K562 (cell line): ENCODE results near the gene ANKMY1. TPM values are rescaled to one million over a fixed set of nuclear protein-coding genes. Genes with fewer than 3 reads are reported as not detected.

ENCODE experiments used
- ATAC-seq: fragments of 200-7000 bp; cut with Tn5 transposase; 3 replicates; pipeline ENCODE4 v1.9.1; 2020; ENCODE audit warnings: moderate library complexity
- BruUV-seq: library from RNA; stranded (reverse); fragments of 400-500 nt; replicated peaks from 2 replicates; lab custom pipeline; 2021; lab: Mats Ljungman, UMichigan
- CTCF ChIA-PET: fragments of 300-600 bp; formaldehyde crosslinking; extraction: SDS; loops from one replicate; lab custom pipeline; 2021; ENCODE audit warnings: low intra/inter-chr PET ratio; lab: Yijun Ruan, JAX
- POLR2A ChIA-PET: fragments of 300-600, 350-650 bp; sonication (Branson Sonifier 250); formaldehyde crosslinking; extraction: SDS; loops from one replicate; lab custom pipeline; 2021; ENCODE audit warnings: antibody characterized with exemption, inconsistent platforms; lab: Yijun Ruan, JAX
- DNase-seq, 4 experiments: peaks; one replicate each; pipeline versions ENCODE4 v3.0.0 to v3.0.0-alpha.2; 2011 to 2018; ENCODE audit warnings: low spot score in 3 of 4, mixed read lengths in 3 of 4; ENCODE audit errors: extremely low read depth in 1 of 4
- FAIRE-seq: peaks from 2 replicates; lab custom pipeline; 2011; peaks lifted over from hg19 to GRCh38; lab: Jason Lieb, UNC
- H2AFZ ChIP-seq: 2 replicates; pipeline ENCODE4 v1.6.0; 2011; ENCODE audit warnings: low read depth, low read length, control low read depth, inconsistent platforms
- H3K27ac ChIP-seq: fragments of 200-600 bp; 3 replicates; pipeline ENCODE4 v1.8.0; 2011; ENCODE audit warnings: low read depth, mild to moderate bottlenecking, control low read depth, inconsistent platforms, low read length, moderate library complexity, mixed read lengths; ENCODE audit errors: extremely low read depth
- H3K27me3 ChIP-seq, 2 experiments: fragments of 300-600 bp in 1 of 2; 2 replicates in 1 of 2; 3 replicates in 1 of 2; pipeline versions ENCODE4 v1.6.0 to v1.8.0; 2011; ENCODE audit warnings: inconsistent platforms in 2 of 2, low read length in 2 of 2, mild to moderate bottlenecking in 1 of 2, mixed read lengths in 1 of 2, moderate library complexity in 1 of 2; ENCODE audit not compliant: control insufficient read depth in 2 of 2, insufficient read depth in 2 of 2
- H3K36me3 ChIP-seq: fragments of 300-600 bp; 3 replicates; pipeline ENCODE4 v1.8.0; 2011; ENCODE audit warnings: mild to moderate bottlenecking, low read length, inconsistent platforms; ENCODE audit not compliant: control insufficient read depth, insufficient read depth
- H3K4me1 ChIP-seq, 2 experiments: fragments of 200-600 bp in 1 of 2; replicated peaks in 1 of 2; 2 replicates in 1 of 2; 3 replicates in 1 of 2; pipeline versions ENCODE4 v1.5.1 to v1.8.0; 2011; ENCODE audit warnings: inconsistent platforms in 2 of 2, low read length in 2 of 2, mild to moderate bottlenecking in 1 of 2, mixed read lengths in 1 of 2, moderate library complexity in 1 of 2; ENCODE audit not compliant: control insufficient read depth in 2 of 2, insufficient read depth in 2 of 2
- H3K4me2 ChIP-seq: 2 replicates; pipeline ENCODE4 v1.6.1; 2011; ENCODE audit warnings: low read length, control low read depth, inconsistent platforms, mixed read lengths; ENCODE audit not compliant: insufficient read depth
- H3K4me3 ChIP-seq: fragments of 200-600 bp; sonication (generic), shearing (Covaris generic); 2 replicates; pipeline ENCODE4 v1.5.1; 2016; ENCODE audit warnings: control low read depth, inconsistent platforms
- H3K79me2 ChIP-seq: fragments of 200-600 bp; 3 replicates; pipeline ENCODE4 v1.8.0; 2011; ENCODE audit warnings: low read length, inconsistent platforms; ENCODE audit not compliant: control insufficient read depth, insufficient read depth
- H3K9ac ChIP-seq, 2 experiments: 2 replicates each; pipeline versions ENCODE4 v1.6.0 to v1.6.1; 2011; ENCODE audit warnings: low read depth in 2 of 2, low read length in 2 of 2, control low read depth in 1 of 2, inconsistent platforms in 1 of 2, mild to moderate bottlenecking in 1 of 2, mixed read lengths in 1 of 2; ENCODE audit not compliant: insufficient read depth in 1 of 2
- H3K9me1 ChIP-seq: one replicate; pipeline ENCODE4 v1.6.0; 2011; ENCODE audit warnings: inconsistent platforms, mild to moderate bottlenecking, low read length, moderate library complexity; ENCODE audit not compliant: control insufficient read depth, insufficient read depth
- H3K9me3 ChIP-seq: replicated peaks from 2 replicates; pipeline ENCODE4 v1.5.1; 2011; ENCODE audit warnings: low read depth, low read length, inconsistent platforms; ENCODE audit not compliant: control insufficient read depth, insufficient read depth
- H4K20me1 ChIP-seq: replicated peaks from 2 replicates; pipeline ENCODE4 v1.6.1; 2011; ENCODE audit warnings: low read length, inconsistent platforms, mixed read lengths; ENCODE audit not compliant: control insufficient read depth, insufficient read depth
- POLR2AphosphoS2 ChIP-seq: IDR thresholded peaks from 2 replicates; pipeline ENCODE4 v1.6.1; 2012; ENCODE audit warnings: low read length, improper control_type of control experiment
- SAP30 ChIP-seq: fragments of 200-600 bp; sonication (generic); IDR thresholded peaks from 2 replicates; pipeline ENCODE4 v1.6.1; 2012; ENCODE audit warnings: borderline replicate concordance, low read depth, mild to moderate bottlenecking, moderate library complexity, low read length, control low read depth, inconsistent platforms; ENCODE audit not compliant: insufficient read depth, poor library complexity, severe bottlenecking
- WGBS: fragments of 100-300 bp; shearing (Covaris generic); methylation state at CpG from one replicate; pipeline ENCODE4 v1.1.6; 2016; ENCODE audit warnings: low coverage, mixed read lengths; ENCODE audit not compliant: insufficient coverage; ENCODE audit errors: missing lambda C conversion rate; 5-methylcytosine and 5-hydroxymethylcytosine counted together
- in situ Hi-C: fragments of 300-500 bp; cut with MboI; formaldehyde crosslinking; loops from 4 replicates; pipeline ENCODE4 v1.15.0; 2018; ENCODE audit warnings: inconsistent platforms, mixed read lengths
- intact Hi-C: fragments of 100-400 bp; cut with micrococcal nuclease; formaldehyde crosslinking; loops from 2 replicates; pipeline ENCODE4 v1.14.2; 2022
- polyA plus RNA-seq, 8 experiments: library from polyadenylated mRNA; depleted of rRNA in 4 of 8; stranded (reverse) in 5 of 8; unstranded in 3 of 8; fragments of >200 nt; fragmentation: Nextera tagmentation in 2 of 8; fragmentation: Illumina TruSeq in 1 of 8; extraction: Ambion mirVana in 2 of 8; extraction: Trizol in 1 of 8; gene quantifications; 2 replicates each; pipeline versions ENCODE4 v1.2.1 to v1.2.3, GENCODE V29; 2011 to 2014; ENCODE audit warnings: inconsistent platforms in 1 of 8, missing spikeins in 1 of 8
- total RNA-seq, 7 experiments: library from RNA; depleted of rRNA in 6 of 7; stranded (reverse); fragments of >200 nt in 6 of 7; fragmentation: Illumina TruSeq in 2 of 7; extraction: Trizol in 2 of 7; gene quantifications; 2 replicates each; pipeline versions ENCODE4 v1.2.1 to v1.2.3, GENCODE V29; 2011 to 2021; ENCODE audit warnings: low replicate concordance in 1 of 7
- TF ChIP-seq, protein P1 (sequence below): sonication (generic); formaldehyde crosslinking; IDR thresholded peaks from 2 replicates; pipeline ENCODE4 v1.8.0; 2022; ENCODE audit warnings: mild to moderate bottlenecking, missing genetic modification reagents, borderline replicate concordance
- TF ChIP-seq, protein P2 (sequence below): sonication (generic); formaldehyde crosslinking; IDR thresholded peaks from 2 replicates; pipeline ENCODE4 v1.4.0; 2020; ENCODE audit warnings: mild to moderate bottlenecking, missing genetic modification reagents
- TF ChIP-seq, protein P3 (sequence below): fragments of 200-600 bp; sonication (generic); IDR thresholded peaks from one replicate; pipeline ENCODE4 v1.6.1; 2012; ENCODE audit warnings: mild to moderate bottlenecking, low read depth, low read length, inconsistent platforms

The ANKMY1 gene
- total and polyA plus RNA-seq, 9 of the 15 experiments (the other 6 are each of a cell fraction or from before 2014, with no cell fraction given), result 0.75 to 15.1 (median 11.7) TPM

DNA sequence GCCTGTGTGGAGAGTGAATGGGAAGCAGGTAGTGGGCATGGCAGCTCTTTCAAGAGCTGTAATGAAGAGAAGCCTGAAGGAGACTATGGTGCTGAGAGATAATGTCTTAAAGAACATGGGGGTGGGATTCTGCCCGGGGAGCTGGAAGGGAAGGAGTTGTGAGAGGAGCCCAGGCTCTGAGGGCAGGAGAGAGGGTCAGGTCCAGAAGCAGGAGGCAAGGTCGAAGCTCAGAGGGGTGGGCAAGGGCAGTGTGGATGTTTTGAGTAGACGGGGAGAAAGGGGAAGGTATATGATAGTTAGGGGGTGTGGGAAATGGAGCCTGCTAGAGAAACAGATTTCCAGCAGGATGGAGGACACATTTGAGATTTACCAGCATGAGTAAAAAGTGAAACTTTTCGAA lies 30.9 kb upstream of the ANKMY1 start:
- Histone ChIP-seq H4K20me1 (no peaks in the 10 kb centered on the region; the same call in 1 of the 2 replicates), H2AFZ (no peak overlapping the region), H3K9ac (peak overlapping the region in 1 of 2 experiments; percentile 60; a peak in 1 of 4 replicates), H3K9me3 (no peaks in the 10 kb centered on the region), H3K27ac (no peak overlapping the region), H3K36me3 (peaks cover 28% of the 10 kb centered on the region; the same call in 2 of the 3 replicates), H3K79me2 (peaks cover 40% of the 10 kb centered on the region), H3K4me2 (no peak overlapping the region; the same call in 1 of the 2 replicates), H3K4me3 (no peak overlapping the region), H3K27me3 (no peaks in the 10 kb centered on the region), H3K9me1 (no peaks in the 10 kb centered on the region), H3K4me1 (peaks cover 17 to 51% of the 10 kb centered on the region in 2 experiments)
- ChIA-PET CTCF (no interaction called here), POLR2A (interaction anchor here (0.6 to 1.4 kb wide), 2 partner anchors 9 to 92 kb away, joined by 3 to 4 read pairs; no protein-coding TSS in a partner anchor)
- in situ Hi-C loops (no loop called here), intact Hi-C loops (no loop called here)
- no peak for DNase-seq
- no peak for FAIRE-seq
- WGBS, result 24% methylated on average over 3 of the region's 4 CpGs
- ATAC-seq, result no peak
- BruUV-seq, result no TSS peak
- no peak for TF ChIP-seq SAP30
- TF ChIP-seq, protein P1, sequence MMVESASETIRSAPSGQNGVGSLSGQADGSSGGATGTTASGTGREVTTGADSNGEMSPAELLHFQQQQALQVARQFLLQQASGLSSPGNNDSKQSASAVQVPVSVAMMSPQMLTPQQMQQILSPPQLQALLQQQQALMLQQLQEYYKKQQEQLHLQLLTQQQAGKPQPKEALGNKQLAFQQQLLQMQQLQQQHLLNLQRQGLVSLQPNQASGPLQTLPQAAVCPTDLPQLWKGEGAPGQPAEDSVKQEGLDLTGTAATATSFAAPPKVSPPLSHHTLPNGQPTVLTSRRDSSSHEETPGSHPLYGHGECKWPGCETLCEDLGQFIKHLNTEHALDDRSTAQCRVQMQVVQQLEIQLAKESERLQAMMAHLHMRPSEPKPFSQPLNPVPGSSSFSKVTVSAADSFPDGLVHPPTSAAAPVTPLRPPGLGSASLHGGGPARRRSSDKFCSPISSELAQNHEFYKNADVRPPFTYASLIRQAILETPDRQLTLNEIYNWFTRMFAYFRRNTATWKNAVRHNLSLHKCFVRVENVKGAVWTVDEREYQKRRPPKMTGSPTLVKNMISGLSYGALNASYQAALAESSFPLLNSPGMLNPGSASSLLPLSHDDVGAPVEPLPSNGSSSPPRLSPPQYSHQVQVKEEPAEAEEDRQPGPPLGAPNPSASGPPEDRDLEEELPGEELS, result no peak
- TF ChIP-seq, protein P2, sequence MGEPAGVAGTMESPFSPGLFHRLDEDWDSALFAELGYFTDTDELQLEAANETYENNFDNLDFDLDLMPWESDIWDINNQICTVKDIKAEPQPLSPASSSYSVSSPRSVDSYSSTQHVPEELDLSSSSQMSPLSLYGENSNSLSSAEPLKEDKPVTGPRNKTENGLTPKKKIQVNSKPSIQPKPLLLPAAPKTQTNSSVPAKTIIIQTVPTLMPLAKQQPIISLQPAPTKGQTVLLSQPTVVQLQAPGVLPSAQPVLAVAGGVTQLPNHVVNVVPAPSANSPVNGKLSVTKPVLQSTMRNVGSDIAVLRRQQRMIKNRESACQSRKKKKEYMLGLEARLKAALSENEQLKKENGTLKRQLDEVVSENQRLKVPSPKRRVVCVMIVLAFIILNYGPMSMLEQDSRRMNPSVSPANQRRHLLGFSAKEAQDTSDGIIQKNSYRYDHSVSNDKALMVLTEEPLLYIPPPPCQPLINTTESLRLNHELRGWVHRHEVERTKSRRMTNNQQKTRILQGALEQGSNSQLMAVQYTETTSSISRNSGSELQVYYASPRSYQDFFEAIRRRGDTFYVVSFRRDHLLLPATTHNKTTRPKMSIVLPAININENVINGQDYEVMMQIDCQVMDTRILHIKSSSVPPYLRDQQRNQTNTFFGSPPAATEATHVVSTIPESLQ (CRISPR knock-in tag), result no peak
- TF ChIP-seq, protein P3, sequence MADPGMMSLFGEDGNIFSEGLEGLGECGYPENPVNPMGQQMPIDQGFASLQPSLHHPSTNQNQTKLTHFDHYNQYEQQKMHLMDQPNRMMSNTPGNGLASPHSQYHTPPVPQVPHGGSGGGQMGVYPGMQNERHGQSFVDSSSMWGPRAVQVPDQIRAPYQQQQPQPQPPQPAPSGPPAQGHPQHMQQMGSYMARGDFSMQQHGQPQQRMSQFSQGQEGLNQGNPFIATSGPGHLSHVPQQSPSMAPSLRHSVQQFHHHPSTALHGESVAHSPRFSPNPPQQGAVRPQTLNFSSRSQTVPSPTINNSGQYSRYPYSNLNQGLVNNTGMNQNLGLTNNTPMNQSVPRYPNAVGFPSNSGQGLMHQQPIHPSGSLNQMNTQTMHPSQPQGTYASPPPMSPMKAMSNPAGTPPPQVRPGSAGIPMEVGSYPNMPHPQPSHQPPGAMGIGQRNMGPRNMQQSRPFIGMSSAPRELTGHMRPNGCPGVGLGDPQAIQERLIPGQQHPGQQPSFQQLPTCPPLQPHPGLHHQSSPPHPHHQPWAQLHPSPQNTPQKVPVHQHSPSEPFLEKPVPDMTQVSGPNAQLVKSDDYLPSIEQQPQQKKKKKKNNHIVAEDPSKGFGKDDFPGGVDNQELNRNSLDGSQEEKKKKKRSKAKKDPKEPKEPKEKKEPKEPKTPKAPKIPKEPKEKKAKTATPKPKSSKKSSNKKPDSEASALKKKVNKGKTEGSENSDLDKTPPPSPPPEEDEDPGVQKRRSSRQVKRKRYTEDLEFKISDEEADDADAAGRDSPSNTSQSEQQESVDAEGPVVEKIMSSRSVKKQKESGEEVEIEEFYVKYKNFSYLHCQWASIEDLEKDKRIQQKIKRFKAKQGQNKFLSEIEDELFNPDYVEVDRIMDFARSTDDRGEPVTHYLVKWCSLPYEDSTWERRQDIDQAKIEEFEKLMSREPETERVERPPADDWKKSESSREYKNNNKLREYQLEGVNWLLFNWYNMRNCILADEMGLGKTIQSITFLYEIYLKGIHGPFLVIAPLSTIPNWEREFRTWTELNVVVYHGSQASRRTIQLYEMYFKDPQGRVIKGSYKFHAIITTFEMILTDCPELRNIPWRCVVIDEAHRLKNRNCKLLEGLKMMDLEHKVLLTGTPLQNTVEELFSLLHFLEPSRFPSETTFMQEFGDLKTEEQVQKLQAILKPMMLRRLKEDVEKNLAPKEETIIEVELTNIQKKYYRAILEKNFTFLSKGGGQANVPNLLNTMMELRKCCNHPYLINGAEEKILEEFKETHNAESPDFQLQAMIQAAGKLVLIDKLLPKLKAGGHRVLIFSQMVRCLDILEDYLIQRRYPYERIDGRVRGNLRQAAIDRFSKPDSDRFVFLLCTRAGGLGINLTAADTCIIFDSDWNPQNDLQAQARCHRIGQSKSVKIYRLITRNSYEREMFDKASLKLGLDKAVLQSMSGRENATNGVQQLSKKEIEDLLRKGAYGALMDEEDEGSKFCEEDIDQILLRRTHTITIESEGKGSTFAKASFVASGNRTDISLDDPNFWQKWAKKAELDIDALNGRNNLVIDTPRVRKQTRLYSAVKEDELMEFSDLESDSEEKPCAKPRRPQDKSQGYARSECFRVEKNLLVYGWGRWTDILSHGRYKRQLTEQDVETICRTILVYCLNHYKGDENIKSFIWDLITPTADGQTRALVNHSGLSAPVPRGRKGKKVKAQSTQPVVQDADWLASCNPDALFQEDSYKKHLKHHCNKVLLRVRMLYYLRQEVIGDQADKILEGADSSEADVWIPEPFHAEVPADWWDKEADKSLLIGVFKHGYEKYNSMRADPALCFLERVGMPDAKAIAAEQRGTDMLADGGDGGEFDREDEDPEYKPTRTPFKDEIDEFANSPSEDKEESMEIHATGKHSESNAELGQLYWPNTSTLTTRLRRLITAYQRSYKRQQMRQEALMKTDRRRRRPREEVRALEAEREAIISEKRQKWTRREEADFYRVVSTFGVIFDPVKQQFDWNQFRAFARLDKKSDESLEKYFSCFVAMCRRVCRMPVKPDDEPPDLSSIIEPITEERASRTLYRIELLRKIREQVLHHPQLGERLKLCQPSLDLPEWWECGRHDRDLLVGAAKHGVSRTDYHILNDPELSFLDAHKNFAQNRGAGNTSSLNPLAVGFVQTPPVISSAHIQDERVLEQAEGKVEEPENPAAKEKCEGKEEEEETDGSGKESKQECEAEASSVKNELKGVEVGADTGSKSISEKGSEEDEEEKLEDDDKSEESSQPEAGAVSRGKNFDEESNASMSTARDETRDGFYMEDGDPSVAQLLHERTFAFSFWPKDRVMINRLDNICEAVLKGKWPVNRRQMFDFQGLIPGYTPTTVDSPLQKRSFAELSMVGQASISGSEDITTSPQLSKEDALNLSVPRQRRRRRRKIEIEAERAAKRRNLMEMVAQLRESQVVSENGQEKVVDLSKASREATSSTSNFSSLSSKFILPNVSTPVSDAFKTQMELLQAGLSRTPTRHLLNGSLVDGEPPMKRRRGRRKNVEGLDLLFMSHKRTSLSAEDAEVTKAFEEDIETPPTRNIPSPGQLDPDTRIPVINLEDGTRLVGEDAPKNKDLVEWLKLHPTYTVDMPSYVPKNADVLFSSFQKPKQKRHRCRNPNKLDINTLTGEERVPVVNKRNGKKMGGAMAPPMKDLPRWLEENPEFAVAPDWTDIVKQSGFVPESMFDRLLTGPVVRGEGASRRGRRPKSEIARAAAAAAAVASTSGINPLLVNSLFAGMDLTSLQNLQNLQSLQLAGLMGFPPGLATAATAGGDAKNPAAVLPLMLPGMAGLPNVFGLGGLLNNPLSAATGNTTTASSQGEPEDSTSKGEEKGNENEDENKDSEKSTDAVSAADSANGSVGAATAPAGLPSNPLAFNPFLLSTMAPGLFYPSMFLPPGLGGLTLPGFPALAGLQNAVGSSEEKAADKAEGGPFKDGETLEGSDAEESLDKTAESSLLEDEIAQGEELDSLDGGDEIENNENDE, result no peak
- no peak for TF ChIP-seq POLR2AphosphoS2
